Thoracic aorta endothelial cell (primary cell): ENCODE results near the gene KRT83. TPM values are rescaled to one million over a fixed set of nuclear protein-coding genes. Genes with fewer than 3 reads are reported as not detected.

Experiments
- total RNA-seq: library from RNA; depleted of rRNA; stranded (reverse); fragments of >200 nt; gene quantifications from 2 replicates; pipeline ENCODE4 v1.2.3, GENCODE V29; 2012

KRT83 gene
- not detected in 2 replicates for total RNA-seq

GRCh38 chr12:52320784-52321400 is at the start of gene KRT83:
Gene KRT83, minus strand, starts transcription at chr12:52321398. Its CDS starts 63 bp downstream, at chr12:52321335.

GRCh38 chr12:52366738-52367485 is 45.7 kb upstream of the KRT83 start, which contains the start of gene KRT85:
Gene KRT85, minus strand, starts transcription at chr12:52367481. Its CDS starts 76 bp downstream, at chr12:52367405.

GRCh38 chr12:52291267-52291935 is 29.8 kb downstream of the KRT83 start, which contains the start of gene KRT81:
Gene KRT81, minus strand, starts transcription at chr12:52291534. Its CDS starts 69 bp downstream, at chr12:52291465.

DNA sequence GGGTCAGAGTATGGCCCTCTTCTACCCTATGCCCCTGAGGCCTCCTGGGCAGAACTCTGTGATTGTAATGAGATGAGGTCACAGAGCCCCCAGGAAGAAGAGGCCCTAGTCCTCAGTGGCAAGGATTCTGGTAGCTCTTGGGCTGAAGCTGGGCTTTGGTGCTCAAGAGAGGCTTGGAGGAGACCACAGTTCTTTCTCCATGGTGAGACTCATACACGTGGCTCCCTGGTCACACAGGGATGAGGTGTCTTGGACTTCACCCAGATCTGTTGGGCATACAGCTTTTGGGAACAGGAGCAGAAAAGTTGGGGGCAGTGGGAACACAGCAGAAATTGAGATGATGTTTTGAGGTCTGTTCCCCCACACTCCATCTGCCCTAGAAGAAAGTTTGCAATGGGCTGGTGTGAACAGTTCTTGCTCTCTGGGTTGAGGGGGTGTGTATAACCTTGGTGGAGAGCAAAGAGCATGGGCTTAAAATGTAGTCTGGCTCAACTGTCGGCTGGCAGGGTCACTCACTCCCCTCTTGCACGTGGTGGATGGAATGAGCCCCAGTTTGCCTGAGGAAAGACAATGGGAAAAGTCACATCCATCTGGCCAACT is 46.6 kb downstream of the KRT83 start, which contains the start of gene KRT86:
TSS of gene KRT86 (plus strand) at position 125 of the 600 bp plus-strand sequence. CDS start 27,272 bp downstream, outside the sequence.

Other genes starting within 250 kb of the KRT83 start
- gene SMIM41, start 241.7 kb downstream of the KRT83 start, total RNA-seq, result 0.13 TPM in 1 of 2 replicates, not detected in the other
- 7.2 and 9.5 TPM in 2 replicates for gene KRT80, start 129.4 kb downstream of the KRT83 start, total RNA-seq
- gene KRT7, start 88.2 kb downstream of the KRT83 start, total RNA-seq, result 206 and 443 TPM in 2 replicates
- gene KRT86, start 46.8 kb downstream of the KRT83 start, total RNA-seq, result 0.13 TPM in 1 of 2 replicates, not detected in the other
- gene KRT81, start 29.9 kb downstream of the KRT83 start, total RNA-seq, result not detected in 2 replicates
- not detected in 2 replicates for gene KRT85, start 46.1 kb upstream of the KRT83 start, total RNA-seq
- gene KRT84, start 64.3 kb upstream of the KRT83 start, total RNA-seq, result not detected in 2 replicates
- gene KRT82, start 84.9 kb upstream of the KRT83 start, total RNA-seq, result not detected in 2 replicates
- not detected in 2 replicates for gene KRT75, start 113.0 kb upstream of the KRT83 start, total RNA-seq
- gene KRT6B, start 130.7 kb upstream of the KRT83 start, total RNA-seq, result not detected in 2 replicates
- not detected in 2 replicates for gene KRT6C, start 152.4 kb upstream of the KRT83 start, total RNA-seq
- not detected in 2 replicates for gene KRT6A, start 171.9 kb upstream of the KRT83 start, total RNA-seq
- gene KRT5, start 199.0 kb upstream of the KRT83 start, total RNA-seq, result not detected in 2 replicates
- gene KRT71, start 231.7 kb upstream of the KRT83 start, total RNA-seq, result not detected in 2 replicates